GM12891 (cell line): Measurements from ENCODE around the gene PMM1.
"Not testable (repeated sequence)": the region's sequence is repeated elsewhere in the genome, so short reads cannot be mapped to it uniquely, and the experiment has no call there.

Experiments
- POLR2A ChIP-seq: IDR thresholded peaks from 2 replicates; pipeline ENCODE4 v1.6.1; 2011; ENCODE audit warnings: low read depth, low read length, control low read depth
- POLR2AphosphoS5 ChIP-seq: IDR thresholded peaks from 2 replicates; pipeline ENCODE4 v1.6.1; 2011; ENCODE audit warnings: low read depth, low read length, control low read depth
- SPI1 ChIP-seq: IDR thresholded peaks from 2 replicates; pipeline ENCODE4 v1.6.1; 2011; ENCODE audit warnings: low read depth, low read length, control low read depth
- TAF1 ChIP-seq: IDR thresholded peaks from 2 replicates; pipeline ENCODE4 v1.6.1; 2011; ENCODE audit warnings: low read depth, low read length, control low read depth

DNA sequence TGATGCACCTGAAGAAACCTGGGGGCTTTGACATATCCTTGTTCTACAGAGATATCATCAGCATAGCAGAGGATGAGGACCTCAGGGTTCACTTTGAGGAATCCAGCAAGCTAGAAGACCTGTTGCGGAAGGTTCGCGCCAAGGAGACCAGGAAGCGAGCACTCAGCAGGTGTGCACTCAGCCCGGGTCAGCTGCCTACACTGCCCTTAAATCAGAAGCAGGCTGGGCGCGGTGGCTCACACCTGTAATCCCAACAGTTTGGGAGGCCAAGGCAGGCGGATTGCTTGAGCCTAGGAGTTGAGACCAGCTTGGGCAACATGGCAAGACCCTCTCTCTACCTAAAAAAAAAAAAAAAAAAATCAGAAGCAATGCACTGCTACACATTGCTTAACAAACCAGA, 48.0 kb upstream of the PMM1 start:
- not testable (repeated sequence) for TF ChIP-seq POLR2A, POLR2AphosphoS5, SPI1, TAF1
